Activated CD4-positive, CD25-positive, alpha-beta regulatory T cell treated with anti-CD3 and anti-CD28 coated beads, Interleukin-2, amount 50 U/mL, for 24 hours (primary cell): ENCODE measurements around the gene CCNI2.
"Not testable (repeated sequence)": the region's sequence is repeated elsewhere in the genome, so short reads cannot be mapped to it uniquely, and the experiment has no call there.

Source experiments
- ATAC-seq, 2 donors: fragments of 150-1000 bp; cut with Tn5 transposase; one replicate each; pipeline ENCODE4 v1.10.0; 2021; ENCODE audit warnings: mild to moderate bottlenecking in 1 of 2, moderate library complexity in 1 of 2

Gene CCNI2

DNA sequence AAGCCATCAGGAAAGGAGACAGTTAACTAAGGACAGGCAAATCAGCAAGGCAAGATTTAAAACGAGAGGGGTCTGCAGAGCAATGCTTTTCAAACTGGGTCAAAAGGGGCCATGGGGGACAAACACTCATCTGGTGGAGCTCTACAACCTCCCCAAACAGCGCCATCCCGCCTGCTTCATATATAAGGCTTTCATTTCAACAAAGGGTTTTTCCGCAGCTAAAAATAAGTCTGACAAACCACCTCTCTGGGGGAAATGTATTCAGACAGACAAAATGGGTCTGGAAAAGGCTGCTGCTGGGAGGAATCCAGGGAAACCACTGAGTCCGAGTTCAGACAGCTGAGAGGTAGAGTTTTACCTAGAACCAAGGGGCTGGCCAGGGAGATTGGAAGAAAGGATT lies 38.1 kb downstream of the CCNI2 start:
- ATAC-seq: no peak

DNA sequence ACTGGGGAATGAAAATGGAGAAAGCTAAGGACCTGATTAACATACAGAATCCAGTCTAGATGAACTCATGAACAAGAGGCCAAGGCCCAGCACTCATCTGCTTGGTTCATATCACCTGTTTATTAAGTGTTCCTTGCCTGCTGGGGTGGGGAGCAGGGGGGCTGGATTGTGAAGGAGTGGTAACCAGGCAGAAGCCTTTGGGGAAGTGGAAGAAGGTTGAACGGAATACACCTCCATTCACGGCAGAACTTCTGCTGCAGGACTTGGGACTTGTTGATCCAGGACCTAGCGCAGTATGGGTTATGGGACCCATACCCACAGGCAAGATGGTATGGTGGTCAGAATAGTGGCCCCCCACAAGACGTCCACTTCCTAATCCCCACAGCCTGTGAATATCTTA lies 38.6 kb downstream of the CCNI2 start:
- no peak for ATAC-seq

- no peak for ATAC-seq
Measured at GRCh38 chr5:132787076-132787475, 39.9 kb downstream of the CCNI2 start.

DNA sequence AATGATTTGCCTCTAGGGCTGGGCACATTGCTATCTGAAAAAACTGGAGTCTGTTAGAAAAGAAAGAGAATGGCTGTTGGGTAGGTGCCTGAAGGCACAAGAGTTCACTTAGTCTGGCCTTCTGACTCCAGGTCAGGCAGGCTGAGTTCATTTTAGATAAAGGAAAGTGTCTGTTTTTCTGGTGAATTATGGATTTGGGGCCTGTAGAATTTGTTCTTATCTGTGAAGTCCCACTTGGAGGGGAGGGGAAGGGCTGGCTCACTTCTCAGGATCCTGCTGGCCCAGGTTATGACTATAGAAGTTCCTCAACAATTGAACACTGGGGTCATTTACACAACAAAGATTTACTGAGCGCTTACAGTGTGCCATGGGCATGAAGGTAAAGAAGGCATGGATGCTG lies 41.3 kb downstream of the CCNI2 start:
- no peak for ATAC-seq

GRCh38 chr5:132788990-132789886 lies 42.0 kb downstream of the CCNI2 start:
- no peak for ATAC-seq

GRCh38 chr5:132790201-132790865 lies 43.1 kb downstream of the CCNI2 start:
- ATAC-seq: no peak

- no peak for ATAC-seq
Measured at GRCh38 chr5:132791026-132791425, 43.8 kb downstream of the CCNI2 start.

- no peak for ATAC-seq
Measured at GRCh38 chr5:132797651-132798050, 50.4 kb downstream of the CCNI2 start.

DNA sequence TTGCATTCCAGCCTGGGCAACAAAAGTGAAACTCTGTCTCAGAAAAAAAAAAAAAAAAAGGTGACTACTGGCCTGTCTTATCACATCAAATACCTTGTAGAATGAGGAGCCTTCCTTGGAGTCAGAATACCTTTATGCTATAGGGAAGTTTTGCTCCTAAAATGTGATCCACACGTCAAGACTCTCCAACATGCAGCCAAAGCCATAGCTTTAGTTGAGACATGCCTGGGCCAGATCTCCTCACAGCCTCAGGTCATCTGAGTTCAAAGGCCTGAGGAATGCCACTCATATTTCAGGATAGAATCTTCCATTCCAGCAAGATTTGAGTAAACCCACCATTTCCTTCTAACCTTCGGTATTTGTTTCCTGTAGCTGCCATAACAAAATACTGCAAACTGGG lies 52.2 kb downstream of the CCNI2 start:
- ATAC-seq: no peak

- ATAC-seq: no peak
Measured at GRCh38 chr5:132800545-132800944, 53.3 kb downstream of the CCNI2 start.

- no peak for ATAC-seq
Measured at GRCh38 chr5:132802044-132802684, 54.9 kb downstream of the CCNI2 start.

- ATAC-seq: not testable (repeated sequence)
Measured at GRCh38 chr5:132802685-132803066, 55.5 kb downstream of the CCNI2 start.
